ENCODE data around the gene CLEC2D. TPM values are rescaled to one million over a fixed set of nuclear protein-coding genes. Genes with fewer than 3 reads are reported as not detected.

The CLEC2D gene
- total and polyA plus RNA-seq, 4 donors: 0.16 to 3.7 (median 3.0) TPM

- TF ChIP-seq ZBTB33 (IDR thresholded peaks at IDR 0.05): no peak
- TF ChIP-seq TAF1 (conservative IDR thresholded peaks at IDR 0.05): no peak
- no peak for TF ChIP-seq SP1 (IDR thresholded peaks at IDR 0.05)
- TF ChIP-seq REST (IDR thresholded peaks at IDR 0.05): no peak
- no peak for TF ChIP-seq HNF4G (IDR thresholded peaks at IDR 0.05)
- DNase-seq (ENCODE audit: low spot score): no peak
- H3K4me3 ChIP-seq (ENCODE audit: low read depth in 1 of 3, low read length in 3 of 3): no peak overlapping the region
- whole genome bisulfite sequencing: 91% methylated on average over 2 of the region's 2 CpGs
- H3K27ac ChIP-seq (ENCODE audit: low read depth in 1 of 2, low read length in 2 of 2): no peak overlapping the region
- no peak overlapping the region for H3K9ac ChIP-seq (ENCODE audit: low read depth in 1 of 2, low read length in 2 of 2)
- H3K36me3 ChIP-seq (ENCODE audit: control insufficient read depth in 4 of 4, insufficient read depth in 3 of 4, low read depth in 1 of 4, low read length in 3 of 4): peaks cover 0 to 2% (median 0%) of the 10 kb centered on the region in 4 donors
- H3K4me1 ChIP-seq (ENCODE audit: control insufficient read depth in 4 of 4, insufficient read depth in 4 of 4, low read length in 3 of 4): no peaks in the 10 kb centered on the region
- H3K9me3 ChIP-seq (ENCODE audit: control insufficient read depth in 4 of 4, low read length in 3 of 4): no peaks in the 10 kb centered on the region
- H3K27me3 ChIP-seq (ENCODE audit: control insufficient read depth in 4 of 4, insufficient read depth in 4 of 4, low read length in 3 of 4): no peaks in the 10 kb centered on the region
Observed at GRCh38 chr12:9661720-9662119, 7.8 kb upstream of the CLEC2D start.

GRCh38 chr12:9662488-9662887, 7.0 kb upstream of the CLEC2D start:
- H3K4me3 ChIP-seq (ENCODE audit: low read depth in 1 of 3, low read length in 3 of 3): no peak overlapping the region
- H3K4me1 ChIP-seq (ENCODE audit: control insufficient read depth in 4 of 4, insufficient read depth in 4 of 4, low read length in 3 of 4): no peaks in the 10 kb centered on the region
- H3K27ac ChIP-seq (ENCODE audit: low read depth in 1 of 2, low read length in 2 of 2): no peak overlapping the region
- H3K36me3 ChIP-seq (ENCODE audit: control insufficient read depth in 4 of 4, insufficient read depth in 3 of 4, low read depth in 1 of 4, low read length in 3 of 4): peaks cover 0 to 2% (median 0%) of the 10 kb centered on the region in 4 donors
- H3K9ac ChIP-seq (ENCODE audit: low read depth in 1 of 2, low read length in 2 of 2): no peak overlapping the region
- H3K27me3 ChIP-seq (ENCODE audit: control insufficient read depth in 4 of 4, insufficient read depth in 4 of 4, low read length in 3 of 4): no peaks in the 10 kb centered on the region
- TF ChIP-seq RAD21 (IDR thresholded peaks at IDR 0.05) (no peak), TAF1 (conservative IDR thresholded peaks at IDR 0.05) (no peak), NR2F2 (IDR thresholded peaks at IDR 0.05) (no peak), HNF4G (IDR thresholded peaks at IDR 0.05) (no peak), ATF3 (IDR thresholded peaks at IDR 0.05) (no peak), GABPA (IDR thresholded peaks at IDR 0.05 in 1 of 2, conservative IDR thresholded peaks at IDR 0.05 in 1 of 2) (no peak), JUND (IDR thresholded peaks at IDR 0.05) (no peak), ZBTB33 (IDR thresholded peaks at IDR 0.05) (no peak)
- H3K9me3 ChIP-seq (ENCODE audit: control insufficient read depth in 4 of 4, low read length in 3 of 4): no peaks in the 10 kb centered on the region
- no peak for DNase-seq (ENCODE audit: low spot score)

All from liver (tissue), 9 donors.